ENCODE measurements around the gene STING1.

STING1 gene

GRCh38 chr5:139435676-139436075, 46.9 kb downstream of the STING1 start:
- no peak for FAIRE-seq

- no peak for FAIRE-seq
These were observed 50.9 kb downstream of the STING1 start for GRCh38 chr5:139431706-139432105.

DNA sequence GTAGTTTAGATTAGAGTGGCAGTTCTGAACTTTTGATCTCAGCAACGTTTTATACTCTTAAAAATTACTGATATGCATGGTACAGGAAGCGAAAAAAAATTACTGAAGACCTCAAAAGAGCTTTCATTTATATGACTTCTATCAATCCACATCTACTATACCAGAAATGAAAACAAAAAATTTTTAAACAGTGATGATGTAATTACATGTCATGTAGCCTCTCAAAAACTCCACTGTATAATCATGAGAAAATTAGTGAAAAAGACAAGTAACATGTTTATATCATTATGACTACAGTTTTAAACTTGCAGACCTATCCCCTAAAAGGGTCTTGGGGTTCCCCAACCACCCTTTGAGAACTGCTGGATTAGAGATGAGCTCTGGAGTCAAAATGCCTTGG, 52.5 kb downstream of the STING1 start:
- no peak for FAIRE-seq

- no peak for FAIRE-seq
These were observed 56.2 kb downstream of the STING1 start for GRCh38 chr5:139426203-139426885.
